Measurements from ENCODE around the gene FYN.

The FYN gene

GRCh38 chr6:111614833-111615582 lies 258.2 kb downstream of the FYN start:
- no peak for DNase-seq

DNA sequence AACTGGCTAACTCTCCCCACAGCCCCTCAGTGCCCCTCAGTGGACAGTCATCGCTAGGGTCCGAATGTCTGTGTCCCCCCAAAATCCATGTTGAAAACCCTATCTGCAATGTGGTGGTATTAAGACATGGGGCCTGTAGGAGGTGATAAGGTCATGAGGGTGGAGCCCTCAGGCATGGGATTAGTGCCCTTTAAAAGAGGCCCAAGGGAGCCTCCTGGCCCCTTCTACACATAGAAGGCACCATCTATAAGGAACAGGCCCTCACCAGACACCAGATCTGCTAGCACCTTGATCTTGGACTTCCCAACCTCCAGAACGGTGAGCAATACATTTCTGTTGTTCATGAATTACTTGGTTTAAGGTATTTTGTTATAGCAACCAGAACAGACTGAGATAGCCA lies 260.9 kb downstream of the FYN start:
- no peak for DNase-seq

DNA sequence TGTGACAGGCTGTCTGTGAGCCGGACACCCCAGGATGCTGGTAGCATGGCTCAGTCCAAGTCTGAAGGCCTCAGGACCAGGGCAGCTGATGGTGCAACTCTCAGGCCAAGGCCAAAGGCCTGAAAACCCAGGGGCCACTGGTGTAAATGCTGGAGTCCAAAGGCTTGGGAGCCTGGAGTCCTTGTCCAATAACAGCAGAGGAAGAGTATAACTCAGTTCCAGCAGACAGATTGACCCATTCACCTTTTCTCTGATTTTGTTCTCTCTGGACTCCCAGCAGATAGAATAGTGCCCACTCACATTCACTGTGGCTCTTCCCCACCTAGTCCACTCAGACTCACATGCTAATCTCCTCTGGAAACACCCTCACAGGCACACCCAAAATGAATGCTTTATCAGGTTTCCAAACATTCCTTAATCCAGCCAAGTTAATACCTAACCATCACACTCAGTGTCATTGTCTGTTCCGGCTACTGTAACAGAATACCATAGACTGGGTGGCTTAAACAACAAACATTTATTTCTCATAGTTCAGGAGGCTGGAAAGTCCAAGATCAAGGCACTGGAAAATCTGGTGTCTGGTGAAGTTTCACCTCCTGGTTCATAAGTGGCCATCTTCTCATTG lies 262.6 kb downstream of the FYN start:
- DNase-seq: no peak
